Ureter (tissue), 1 donor: ENCODE results near the gene ACSM6. TPM values are rescaled to one million over a fixed set of nuclear protein-coding genes. Genes with fewer than 3 reads are reported as not detected.

Experiments
- DNase-seq: peaks from one replicate; pipeline ENCODE4 v3.0.0-alpha.2; 2020; ENCODE audit warnings: low spot score
- total RNA-seq: library from RNA; stranded (reverse); gene quantifications from one replicate; pipeline ENCODE4 v1.2.4, GENCODE V29; 2023
- donor health status: DM: yes; HTN: yes; CAD: no.

ACSM6 gene
- total RNA-seq, 1 donor from 2014 or later = 1.8 TPM

DNA sequence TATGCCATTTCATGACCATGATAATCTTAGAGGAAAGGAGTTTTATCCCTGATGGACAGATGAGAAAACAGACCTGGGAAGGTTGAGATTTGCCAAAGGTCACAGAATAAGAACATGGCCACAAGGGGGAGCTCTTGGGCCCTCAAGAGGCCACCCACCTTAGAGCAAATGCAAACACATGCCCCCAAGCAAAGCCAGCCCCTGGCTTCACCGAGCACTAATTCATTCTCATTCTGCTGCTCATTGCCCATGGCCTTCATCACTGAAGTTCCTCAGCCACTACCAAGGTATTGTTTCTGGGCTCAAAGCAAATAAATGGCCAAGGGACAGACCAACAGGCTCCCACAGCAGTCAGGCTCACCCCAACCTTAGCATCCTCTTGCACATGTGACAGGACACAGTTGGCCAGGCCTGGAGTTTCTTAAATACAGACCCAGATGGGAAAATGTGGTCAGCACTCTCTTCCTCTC is 52.6 kb downstream of the ACSM6 start:
- peak; percentile 72 for DNase-seq

GRCh38 chr10:95247200-95247880 is 53.3 kb downstream of the ACSM6 start:
- DNase-seq = no peak

DNA sequence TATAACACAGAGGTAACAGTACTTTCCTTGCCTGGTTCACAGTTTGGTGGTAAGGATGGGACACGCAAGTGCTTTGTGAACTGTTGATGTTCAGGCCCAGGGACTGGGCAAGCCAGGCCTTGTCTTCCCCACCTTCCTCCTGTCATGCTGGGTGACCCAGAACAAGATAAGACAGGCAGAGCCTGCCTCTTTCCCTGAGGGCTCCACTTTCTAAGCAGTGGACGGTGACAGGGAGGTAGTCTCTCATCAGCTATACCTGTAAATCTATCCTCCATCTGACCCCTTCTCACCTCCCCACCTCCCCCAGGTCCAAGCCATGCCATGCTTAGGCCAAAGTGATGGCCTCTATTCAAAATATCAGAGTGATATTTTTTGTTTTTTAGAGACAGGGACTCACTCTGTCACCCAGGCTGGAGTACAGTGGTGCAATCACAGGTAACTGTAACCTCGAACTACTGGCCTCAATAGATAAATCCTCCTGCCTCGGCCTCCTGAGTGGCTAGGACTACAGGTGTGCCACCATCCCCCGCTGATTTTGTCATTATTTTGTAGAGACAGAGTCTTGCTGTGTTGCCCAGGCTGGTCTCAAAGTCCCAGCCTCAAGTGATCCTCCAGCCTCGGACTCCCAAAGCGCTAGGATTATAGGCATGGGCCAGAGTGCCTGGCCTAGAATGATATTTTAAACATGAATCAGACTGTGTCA is 54.0 kb downstream of the ACSM6 start:
- peak; percentile 68 for DNase-seq

- no peak for DNase-seq
Measured at GRCh38 chr10:95248989-95249388, 55.0 kb downstream of the ACSM6 start.

DNA sequence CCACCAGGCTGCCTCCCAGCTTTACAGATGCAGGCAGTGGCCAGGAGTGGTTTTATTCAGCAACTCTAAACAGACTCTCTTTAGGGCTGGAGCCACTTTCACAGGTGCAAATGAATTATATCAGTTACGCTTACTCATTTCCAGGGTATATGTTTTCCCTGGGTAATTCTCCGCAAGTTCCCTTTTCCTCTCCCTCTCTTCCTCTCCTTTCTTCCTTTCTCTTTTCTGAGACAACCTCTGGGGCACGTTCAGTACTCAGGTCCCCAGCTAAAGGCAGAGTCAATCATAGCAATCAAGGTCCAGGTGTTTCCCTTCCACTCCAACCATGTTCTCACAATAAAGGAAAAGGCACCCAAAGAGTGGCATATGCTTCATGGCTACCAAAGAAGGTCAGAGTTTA is 55.4 kb downstream of the ACSM6 start:
- no peak for DNase-seq

DNA sequence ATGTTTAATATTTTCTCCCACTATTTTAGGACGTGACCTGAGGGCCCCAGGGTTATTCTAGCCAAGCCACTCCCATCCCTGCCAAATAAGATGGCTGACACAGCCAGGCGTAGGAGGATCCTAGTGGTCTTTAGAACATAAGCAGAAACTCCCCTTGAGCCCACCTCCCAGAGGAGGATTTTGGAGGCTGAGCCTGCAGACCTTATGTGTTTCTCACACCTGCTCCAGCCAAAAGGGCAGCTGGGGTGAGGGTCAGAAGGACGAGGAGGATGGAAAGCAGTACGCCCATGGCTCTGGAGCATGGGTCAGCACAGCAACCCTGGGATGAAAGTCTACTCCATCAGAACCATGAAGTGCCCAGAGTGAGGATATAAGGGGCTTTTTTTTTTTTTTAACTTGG is 56.8 kb downstream of the ACSM6 start:
- DNase-seq = no peak

GRCh38 chr10:95253007-95253406 is 59.0 kb downstream of the ACSM6 start:
- DNase-seq = no peak

GRCh38 chr10:95253686-95254085 is 59.6 kb downstream of the ACSM6 start:
- no peak for DNase-seq

GRCh38 chr10:95254629-95255028 is 60.6 kb downstream of the ACSM6 start:
- no peak for DNase-seq

DNA sequence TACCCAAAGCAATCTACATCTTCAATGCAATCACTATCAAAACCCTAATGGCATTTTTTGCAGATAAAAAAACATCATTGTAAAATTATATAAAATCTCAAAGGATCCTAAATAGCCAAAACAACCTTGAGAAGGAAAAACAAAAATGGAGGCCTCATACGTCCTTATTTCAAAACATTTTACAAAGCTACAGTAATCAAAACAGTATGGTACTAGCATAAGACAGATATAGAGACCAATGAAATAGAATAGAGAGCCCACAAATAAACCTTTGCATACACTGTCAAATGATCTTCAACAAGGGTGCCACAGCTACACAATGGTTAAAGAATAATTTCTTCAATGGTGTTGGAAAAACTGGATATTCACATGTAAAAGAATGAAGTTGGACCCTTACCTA is 62.2 kb downstream of the ACSM6 start:
- no peak for DNase-seq

GRCh38 chr10:95257849-95258248 is 63.8 kb downstream of the ACSM6 start:
- DNase-seq = no peak

DNA sequence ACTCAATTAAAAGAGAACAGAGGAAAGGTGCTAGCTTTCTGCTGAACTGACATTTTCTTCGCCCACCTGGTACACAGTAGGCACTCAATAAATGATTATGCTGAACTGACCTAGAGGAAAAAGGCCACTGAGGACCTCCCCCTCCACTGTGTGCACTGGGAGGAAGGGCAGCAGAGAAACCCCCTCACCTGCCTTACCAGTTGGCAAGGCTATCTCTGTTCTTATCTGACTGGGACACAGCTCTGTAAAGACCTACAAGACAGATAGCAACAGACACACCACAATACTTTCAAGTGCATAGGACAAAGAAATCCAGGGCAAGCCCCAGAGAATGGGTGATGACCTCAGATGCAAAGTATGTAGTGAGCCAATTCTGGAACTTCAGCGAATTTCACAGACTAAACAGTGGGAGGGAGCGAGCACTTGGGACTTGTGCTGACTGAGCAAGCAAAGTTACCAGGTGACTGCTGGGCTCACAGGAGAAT is 66.4 kb downstream of the ACSM6 start:
- no peak for DNase-seq

- no peak for DNase-seq
Measured at GRCh38 chr10:95260909-95261552, 67.0 kb downstream of the ACSM6 start.

DNA sequence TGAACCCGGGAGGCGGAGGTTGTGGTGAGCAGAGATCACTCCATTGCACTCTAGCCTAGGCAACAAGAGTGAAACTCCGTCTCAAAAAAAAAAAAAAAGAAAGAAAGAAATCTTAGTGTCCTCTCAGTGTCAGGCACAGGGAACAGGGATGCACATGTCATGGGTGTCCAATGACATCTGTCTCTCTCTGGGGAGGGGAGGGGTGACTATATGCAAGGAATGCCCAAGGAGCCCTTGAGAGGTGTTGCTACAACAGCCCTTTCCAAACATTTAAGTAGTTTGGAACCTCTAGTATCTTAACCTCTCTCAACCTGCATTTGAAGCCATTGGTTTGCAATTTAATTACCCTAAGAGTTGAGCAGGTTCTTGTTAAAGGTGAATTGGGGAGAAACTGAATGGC is 67.9 kb downstream of the ACSM6 start:
- no peak for DNase-seq

- no peak for DNase-seq
Measured at GRCh38 chr10:95262763-95263518, 68.9 kb downstream of the ACSM6 start.

DNA sequence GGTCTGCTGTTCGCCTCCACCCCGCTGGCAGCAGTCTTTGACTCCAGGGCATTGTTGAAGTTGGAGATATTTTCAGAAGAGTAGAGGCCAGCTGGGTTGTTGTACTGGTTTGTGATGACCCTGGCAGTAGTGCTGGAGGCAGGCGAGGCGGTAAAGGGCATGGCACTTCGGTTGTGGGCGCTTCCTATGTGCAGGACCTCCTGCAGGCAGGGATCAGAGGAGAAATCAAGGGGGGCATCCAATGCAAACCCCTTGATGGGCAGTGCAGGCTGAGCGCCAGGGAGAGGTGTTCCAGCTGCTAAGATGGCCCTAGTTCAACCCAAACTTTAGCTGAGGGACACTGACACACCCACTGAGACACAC is 69.8 kb downstream of the ACSM6 start:
- no peak for DNase-seq

GRCh38 chr10:95264227-95265051 is 70.4 kb downstream of the ACSM6 start:
- no peak for DNase-seq

DNA sequence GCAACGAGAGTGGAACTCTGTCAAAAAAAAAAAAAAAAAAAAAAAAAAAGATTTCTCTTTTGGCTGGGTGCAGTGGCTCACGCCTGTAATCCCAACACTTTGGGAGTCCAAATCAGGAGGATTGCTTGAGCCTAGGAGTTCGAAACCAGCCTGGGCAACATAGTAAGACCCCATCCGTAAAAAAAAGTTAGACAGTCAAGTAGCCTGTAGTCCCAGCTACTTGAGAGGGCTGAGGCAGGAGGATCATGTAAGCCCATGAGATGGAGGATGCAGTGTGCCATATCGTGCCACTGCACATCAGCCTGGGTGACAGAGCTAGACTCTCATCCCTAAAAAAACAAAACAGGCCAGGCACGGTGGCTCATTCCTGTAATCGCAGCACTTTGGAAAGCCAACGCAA is 71.5 kb downstream of the ACSM6 start:
- DNase-seq = no peak

DNA sequence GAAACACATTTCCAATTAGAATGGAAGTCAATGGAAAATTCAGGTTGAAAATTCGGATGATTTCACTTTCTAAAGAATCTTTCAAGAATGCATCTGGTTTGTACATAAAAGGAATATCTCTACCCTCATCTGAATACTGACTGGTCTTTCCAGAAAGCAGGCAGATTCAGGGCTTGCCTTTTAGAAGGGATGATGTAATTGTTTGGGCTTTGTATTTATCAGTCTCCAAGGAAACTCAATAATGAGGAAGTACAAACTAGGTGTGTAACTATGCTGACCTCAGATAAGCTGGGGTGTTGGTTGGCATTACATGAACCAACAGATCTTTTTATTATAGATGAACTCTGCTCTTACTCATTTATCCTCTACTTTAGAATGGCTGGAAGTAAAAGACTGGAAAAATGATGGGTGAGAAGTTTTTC is 72.6 kb downstream of the ACSM6 start:
- DNase-seq = no peak

DNA sequence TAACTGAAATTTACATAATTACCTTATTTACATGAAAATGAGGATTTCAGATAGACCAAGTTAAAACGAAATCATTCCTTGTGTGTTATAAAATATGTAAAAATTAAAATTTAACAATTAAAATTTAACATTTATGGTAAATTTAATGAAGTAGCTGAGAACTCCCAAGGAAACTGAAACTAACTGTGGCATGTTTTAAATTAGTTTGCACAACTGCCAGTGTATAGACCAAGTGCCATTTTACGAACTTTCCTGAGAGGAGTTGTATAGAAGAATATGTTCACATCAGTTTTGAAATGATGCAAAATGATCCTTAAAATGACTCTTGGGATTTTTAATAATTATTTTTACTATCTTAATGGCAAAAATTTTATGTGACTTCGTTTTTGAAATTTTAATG is 73.2 kb downstream of the ACSM6 start:
- DNase-seq = no peak

GRCh38 chr10:95268438-95268837 is 74.4 kb downstream of the ACSM6 start:
- no peak for DNase-seq
